H9 (cell line): ENCODE data around the gene AMBRA1. TPM values are rescaled to one million over a fixed set of nuclear protein-coding genes. Genes with fewer than 3 reads are reported as not detected.

Experiments
- DNase-seq: peaks from one replicate; pipeline ENCODE4 v3.0.0-alpha.2; 2017
- H2AFZ ChIP-seq: one replicate; pipeline ENCODE4 v1.6.1; 2013; ENCODE audit warnings: mild to moderate bottlenecking, low read length, control low read depth, moderate library complexity
- H2AK5ac ChIP-seq: 2 replicates; pipeline ENCODE4 v1.6.1; 2013; ENCODE audit warnings: low read length, control low read depth, mixed read lengths; ENCODE audit not compliant: insufficient read length
- H2BK120ac ChIP-seq: one replicate; pipeline ENCODE4 v1.6.1; 2013; ENCODE audit warnings: low read depth, mild to moderate bottlenecking, low read length, control low read depth, inconsistent platforms; ENCODE audit not compliant: poor library complexity, severe bottlenecking
- H2BK12ac ChIP-seq: 2 replicates; pipeline ENCODE4 v1.6.1; 2013; ENCODE audit warnings: low read length, control low read depth, mixed read lengths, low read depth; ENCODE audit not compliant: insufficient read length
- H2BK15ac ChIP-seq: 2 replicates; pipeline ENCODE4 v1.6.1; 2013; ENCODE audit warnings: low read depth, low read length, control low read depth
- H2BK20ac ChIP-seq: one replicate; pipeline ENCODE4 v1.6.1; 2013; ENCODE audit warnings: low read depth, mild to moderate bottlenecking, low read length, control low read depth, inconsistent platforms; ENCODE audit not compliant: poor library complexity, severe bottlenecking
- H2BK5ac ChIP-seq: 2 replicates; pipeline ENCODE4 v1.6.1; 2013; ENCODE audit warnings: low read length, control low read depth, mixed read lengths; ENCODE audit not compliant: insufficient read length
- H3K14ac ChIP-seq: 2 replicates; pipeline ENCODE4 v1.6.1; 2013; ENCODE audit warnings: low read length, control low read depth; ENCODE audit not compliant: insufficient read depth
- H3K18ac ChIP-seq: 2 replicates; pipeline ENCODE4 v1.6.1; 2013; ENCODE audit warnings: low read depth, mild to moderate bottlenecking, mixed read lengths, low read length, control low read depth; ENCODE audit not compliant: insufficient read length
- H3K23ac ChIP-seq: 2 replicates; pipeline ENCODE4 v1.6.1; 2013; ENCODE audit warnings: low read length, control low read depth, mixed read lengths, low read depth; ENCODE audit not compliant: insufficient read length
- H3K23me2 ChIP-seq: 2 replicates; pipeline ENCODE4 v1.6.1; 2013; ENCODE audit warnings: low read depth, mild to moderate bottlenecking, mixed read lengths, low read length, control low read depth; ENCODE audit not compliant: insufficient read length, poor library complexity, severe bottlenecking
- H3K27ac ChIP-seq: 2 replicates; pipeline ENCODE4 v1.5.1; 2013; ENCODE audit warnings: low read length, control low read depth, mixed read lengths, low read depth; ENCODE audit not compliant: insufficient read length
- H3K27me3 ChIP-seq: 2 replicates; pipeline ENCODE4 v1.6.1; 2013; ENCODE audit warnings: low read length, control low read depth, inconsistent platforms; ENCODE audit not compliant: insufficient read depth
- H3K4ac ChIP-seq: 2 replicates; pipeline ENCODE4 v1.6.1; 2013; ENCODE audit warnings: low read depth, mild to moderate bottlenecking, control low read depth, inconsistent platforms, low read length, moderate library complexity
- H3K4me1 ChIP-seq: 2 replicates; pipeline ENCODE4 v1.6.1; 2013; ENCODE audit warnings: low read length, control low read depth, inconsistent platforms; ENCODE audit not compliant: insufficient read depth
- H3K4me2 ChIP-seq: 2 replicates; pipeline ENCODE4 v1.6.1; 2013; ENCODE audit warnings: low read length, control low read depth, mixed read lengths; ENCODE audit not compliant: insufficient read length, insufficient read depth
- H3K56ac ChIP-seq: 2 replicates; pipeline ENCODE4 v1.6.1; 2013; ENCODE audit warnings: low read depth, mild to moderate bottlenecking, mixed read lengths, low read length, control low read depth; ENCODE audit not compliant: insufficient read length
- H3K79me1 ChIP-seq: 2 replicates; pipeline ENCODE4 v1.6.1; 2013; ENCODE audit warnings: low read depth, mild to moderate bottlenecking, moderate library complexity, low read length, control low read depth, inconsistent platforms; ENCODE audit not compliant: insufficient read depth, poor library complexity, severe bottlenecking
- H3K79me2 ChIP-seq: 2 replicates; pipeline ENCODE4 v1.6.1; 2013; ENCODE audit warnings: low read length, control low read depth, inconsistent platforms; ENCODE audit not compliant: insufficient read depth
- H3K9ac ChIP-seq: 2 replicates; pipeline ENCODE4 v1.6.1; 2013; ENCODE audit warnings: low read length, control low read depth, mixed read lengths; ENCODE audit not compliant: insufficient read length; ENCODE audit errors: extremely low read depth
- H3K9me3 ChIP-seq: one replicate; pipeline ENCODE4 v1.6.1; 2013; ENCODE audit warnings: low read depth, low read length, inconsistent platforms; ENCODE audit not compliant: control insufficient read depth
- H3T11ph ChIP-seq: one replicate; pipeline ENCODE4 v1.6.1; 2013; ENCODE audit warnings: mild to moderate bottlenecking, low read length, control low read depth, inconsistent platforms
- H4K20me1 ChIP-seq: one replicate; pipeline ENCODE4 v1.6.1; 2013; ENCODE audit not compliant: control insufficient read depth, insufficient read length, insufficient read depth
- H4K5ac ChIP-seq: 2 replicates; pipeline ENCODE4 v1.6.1; 2013; ENCODE audit warnings: low read depth, mild to moderate bottlenecking, mixed read lengths, low read length, control low read depth; ENCODE audit not compliant: insufficient read length
- H4K8ac ChIP-seq: replicated peaks from 2 replicates; pipeline ENCODE4 v1.6.1; 2013; ENCODE audit warnings: low read length, control low read depth, mixed read lengths, low read depth; ENCODE audit not compliant: insufficient read length
- H4K91ac ChIP-seq: 2 replicates; pipeline ENCODE4 v1.6.1; 2013; ENCODE audit warnings: low read depth, mild to moderate bottlenecking, moderate library complexity, mixed read lengths, low read length, control low read depth; ENCODE audit not compliant: insufficient read length
- H3K27ac Mint-ChIP-seq, 3 experiments: 2 replicates in 2 of 3; 3 replicates in 1 of 3; pipeline ENCODE4 v1.8.0; 2020 to 2021; ENCODE audit warnings: mixed read lengths in 3 of 3, mild to moderate bottlenecking in 1 of 3, moderate library complexity in 1 of 3
- H3K27me3 Mint-ChIP-seq: 2 replicates; pipeline ENCODE4 v1.8.0; 2021; ENCODE audit warnings: low read depth, mild to moderate bottlenecking, moderate library complexity, mixed read lengths
- H3K36me3 Mint-ChIP-seq, 3 experiments: 2 replicates in 2 of 3; 3 replicates in 1 of 3; pipeline ENCODE4 v1.8.0; 2020 to 2021; ENCODE audit warnings: low read depth in 3 of 3, mixed read lengths in 3 of 3; ENCODE audit not compliant: insufficient read depth in 1 of 3
- H3K4me1 Mint-ChIP-seq, 2 experiments: 2 replicates each; pipeline ENCODE4 v1.8.0; 2020; ENCODE audit warnings: mixed read lengths in 2 of 2
- H3K4me3 Mint-ChIP-seq, 2 experiments: 2 replicates in 1 of 2; 3 replicates in 1 of 2; pipeline ENCODE4 v1.8.0; 2020 to 2021; ENCODE audit warnings: mild to moderate bottlenecking in 2 of 2, mixed read lengths in 2 of 2, moderate library complexity in 1 of 2
- H3K9me3 Mint-ChIP-seq, 2 experiments: 2 replicates in 1 of 2; 3 replicates in 1 of 2; pipeline ENCODE4 v1.8.0; 2020; ENCODE audit warnings: mild to moderate bottlenecking in 2 of 2, mixed read lengths in 2 of 2, moderate library complexity in 1 of 2
- CTCF ChIP-seq: fragments of 200-600 bp; sonication (generic); conservative IDR thresholded peaks from 3 replicates; pipeline ENCODE4 v1.8.0; 2021; ENCODE audit warnings: antibody characterized with exemption, mild to moderate bottlenecking
- WGBS: extraction: QIAGEN DNeasy Blood & Tissue Kit; methylation state at CpG from one replicate; pipeline ENCODE4 v1.1.7; 2013; ENCODE audit warnings: missing lambda C conversion rate, low lambda C conversion rate, mixed read lengths; ENCODE audit not compliant: insufficient read length; ENCODE audit errors: extremely low coverage; 5-methylcytosine and 5-hydroxymethylcytosine counted together
- total RNA-seq: library from RNA; stranded (reverse); gene quantifications from 2 replicates; pipeline ENCODE4 v1.2.1, GENCODE V29; 2021

AMBRA1 gene
- total RNA-seq, 1 experiment from 2014 or later = 37.5 TPM

GRCh38 chr11:46547579-46547978 is 46.2 kb downstream of the AMBRA1 start:
- no peaks in the 10 kb centered on the region for H3K27me3 Mint-ChIP-seq
- no peaks in the 10 kb centered on the region for H3K9me3 Mint-ChIP-seq
- no peak overlapping the region; a peak in 1 of 7 replicates for H3K27ac Mint-ChIP-seq
- H3K56ac ChIP-seq = no peak overlapping the region
- no peak overlapping the region for H2BK12ac ChIP-seq
- H4K20me1 ChIP-seq = no peaks in the 10 kb centered on the region
- no peak overlapping the region for H3K4ac ChIP-seq
- no peak overlapping the region for H2AK5ac ChIP-seq
- H4K8ac ChIP-seq = no peak overlapping the region
- no peak overlapping the region for H3K23ac ChIP-seq
- no peak overlapping the region for H4K5ac ChIP-seq
- no peaks in the 10 kb centered on the region for H3K79me1 ChIP-seq
- no peak overlapping the region for H2BK5ac ChIP-seq
- no peak for DNase-seq
- no peak overlapping the region for H4K91ac ChIP-seq
- H3K27me3 ChIP-seq = no peaks in the 10 kb centered on the region
- H3K4me3 Mint-ChIP-seq = no peak overlapping the region
- H3K79me2 ChIP-seq = no peaks in the 10 kb centered on the region
- no peak overlapping the region for H3K9ac ChIP-seq
- no peaks in the 10 kb centered on the region for H3K4me1 ChIP-seq
- no peak overlapping the region for H3K14ac ChIP-seq
- no peak overlapping the region for H2AFZ ChIP-seq
- no peak overlapping the region for H3T11ph ChIP-seq
- H3K4me2 ChIP-seq = no peak overlapping the region
- H2BK15ac ChIP-seq = no peak overlapping the region
- no CpG with 5 or more reads among the region's 5 CpGs for WGBS
- H3K27ac ChIP-seq = no peak overlapping the region
- no peak overlapping the region for H3K18ac ChIP-seq
- no peaks in the 10 kb centered on the region for H3K9me3 ChIP-seq
- no peak overlapping the region for H2BK120ac ChIP-seq
- no peaks in the 10 kb centered on the region for H3K4me1 Mint-ChIP-seq
- no peak for TF ChIP-seq CTCF
- no peak overlapping the region for H2BK20ac ChIP-seq
- no peaks in the 10 kb centered on the region for H3K23me2 ChIP-seq
- peaks cover 16 to 43% (median 41%) of the 10 kb centered on the region in 3 experiments; a peak in 6 of 7 replicates for H3K36me3 Mint-ChIP-seq
